Esophagus muscularis mucosa (tissue), 4 donors: ENCODE data around the gene CDC45.

Experiments
- CTCF ChIP-seq, 3 experiments: fragments of 200-600 bp in 2 of 3; fragments of 450-650 bp in 1 of 3; sonication (generic) in 2 of 3; IDR thresholded peaks; one replicate each; pipeline ENCODE4 v1.5.1; 2017 to 2019; ENCODE audit warnings: antibody characterized with exemption in 3 of 3, mild to moderate bottlenecking in 2 of 3, moderate library complexity in 1 of 3
- EP300 ChIP-seq: sonication (generic); formaldehyde crosslinking; IDR thresholded peaks from one replicate; pipeline ENCODE4 v1.6.1; 2017; ENCODE audit warnings: antibody characterized with exemption
- POLR2A ChIP-seq: fragments of 450-650 bp; IDR thresholded peaks from one replicate; pipeline ENCODE4 v1.6.1; 2017; ENCODE audit warnings: antibody characterized with exemption, moderate library complexity, mild to moderate bottlenecking, low read depth
- POLR2AphosphoS5 ChIP-seq, 2 donors: sonication (generic); formaldehyde crosslinking; IDR thresholded peaks; one replicate each; pipeline ENCODE4 v1.6.1; 2017; ENCODE audit warnings: antibody characterized with exemption in 2 of 2

- TF ChIP-seq CTCF (IDR thresholded peaks at IDR 0.05) (no peak), EP300 (no peak), POLR2A (no peak), POLR2AphosphoS5 (IDR thresholded peaks at IDR 0.05) (no peak)
These were observed 14.7 kb upstream of the CDC45 start for GRCh38 chr22:19464975-19465374.
